Kidney epithelial cell (primary cell): ENCODE data around the gene ZNF501. TPM values are rescaled to one million over a fixed set of nuclear protein-coding genes. Genes with fewer than 3 reads are reported as not detected.

Experiments
- DNase-seq: peaks from one replicate; pipeline ENCODE4 v3.0.0-alpha.2; 2010; ENCODE audit warnings: low read depth
- H3K27me3 ChIP-seq: 2 replicates; pipeline ENCODE4 v1.6.0; 2011; ENCODE audit warnings: low read length; ENCODE audit not compliant: control insufficient read depth, insufficient read depth
- H3K36me3 ChIP-seq: 2 replicates; pipeline ENCODE4 v1.5.1; 2011; ENCODE audit warnings: low read length; ENCODE audit not compliant: control insufficient read depth, insufficient read depth
- H3K4me3 ChIP-seq: 2 replicates; pipeline ENCODE4 v1.5.1; 2011; ENCODE audit warnings: low read depth, mild to moderate bottlenecking, control low read depth, low read length
- CTCF ChIP-seq: IDR thresholded peaks from 2 replicates; pipeline ENCODE4 v1.5.1; 2011; ENCODE audit warnings: mild to moderate bottlenecking, moderate library complexity, low read length, control low read depth, inconsistent platforms; ENCODE audit not compliant: insufficient read depth, poor library complexity, severe bottlenecking
- total RNA-seq: library from RNA; depleted of rRNA; stranded (reverse); fragments of >200 nt; gene quantifications from 2 replicates; pipeline ENCODE4 v1.2.3, GENCODE V29; 2015

ZNF501 gene
- total RNA-seq, 1 donor from 2014 or later, result 6.9 TPM

GRCh38 chr3:44761424-44762169 is 32.2 kb downstream of the ZNF501 start, which contains the start of the genes KIAA1143 and KIF15:
TSS of gene KIAA1143 (minus strand) at chr3:44761619. CDS start at chr3:44761602, 17 bp downstream.
TSS of gene KIF15 (plus strand) at chr3:44761794. CDS start at chr3:44761866, 72 bp downstream.
- Histone ChIP-seq H3K27me3 (no peaks in the 10 kb centered on the region), H3K4me3 (peak within 1 kb of the TSS; percentile 93), H3K36me3 (peaks cover 1% of the 10 kb centered on the region)
- DNase-seq, result peak; percentile 74
- TF ChIP-seq CTCF, result no peak

- no peaks in the 10 kb centered on the region for H3K27me3 ChIP-seq
- H3K36me3 ChIP-seq, result peaks cover 1% of the 10 kb centered on the region
- peak overlapping the region; percentile 93 for H3K4me3 ChIP-seq
- no peak for DNase-seq
- TF ChIP-seq CTCF, result no peak
These were observed 32.8 kb downstream of the ZNF501 start for GRCh38 chr3:44762170-44762677.

GRCh38 chr3:44762690-44763089 is 33.3 kb downstream of the ZNF501 start:
- Histone ChIP-seq H3K36me3 (peaks cover 1% of the 10 kb centered on the region), H3K4me3 (peak overlapping the region; percentile 93), H3K27me3 (no peaks in the 10 kb centered on the region)
- DNase-seq, result no peak
- no peak for TF ChIP-seq CTCF

GRCh38 chr3:44764248-44764647 is 34.8 kb downstream of the ZNF501 start:
- no peak for DNase-seq
- Histone ChIP-seq H3K27me3 (no peaks in the 10 kb centered on the region), H3K4me3 (no peak overlapping the region), H3K36me3 (peaks cover 1% of the 10 kb centered on the region)
- TF ChIP-seq CTCF, result no peak

- DNase-seq, result no peak
- Histone ChIP-seq H3K4me3 (no peak overlapping the region), H3K36me3 (no peaks in the 10 kb centered on the region), H3K27me3 (no peaks in the 10 kb centered on the region)
- TF ChIP-seq CTCF, result no peak
These were observed 42.1 kb downstream of the ZNF501 start for GRCh38 chr3:44771424-44772098.

GRCh38 chr3:44772099-44772442 is 42.6 kb downstream of the ZNF501 start:
- Histone ChIP-seq H3K27me3 (no peaks in the 10 kb centered on the region), H3K36me3 (no peaks in the 10 kb centered on the region), H3K4me3 (no peak overlapping the region)
- no peak for DNase-seq
- no peak for TF ChIP-seq CTCF
